MM.1S (cell line): Measurements from ENCODE around the gene ACAA1.

Source experiments
- CTCF ChIP-seq: fragments of 300-600 bp; sonication (generic); IDR thresholded peaks from 2 replicates; pipeline ENCODE4 v1.5.1; 2016; ENCODE audit warnings: antibody characterized with exemption, low read length, mixed read lengths
- EZH2 ChIP-seq: fragments of 300-600 bp; sonication (generic); optimal IDR thresholded peaks from 2 replicates; pipeline ENCODE3; 2017; ENCODE audit warnings: low read depth, mild to moderate bottlenecking, antibody characterized with exemption, low read length, mixed read lengths
- EZH2phosphoT487 ChIP-seq: fragments of 300-600 bp; sonication (generic); IDR thresholded peaks from 2 replicates; pipeline ENCODE4 v1.6.1; 2018; ENCODE audit warnings: antibody characterized with exemption, low read length

- TF ChIP-seq CTCF = no peak
- TF ChIP-seq EZH2phosphoT487 = no peak
- no peak for TF ChIP-seq EZH2
These were observed 12.4 kb downstream of the ACAA1 start for GRCh38 chr3:38124324-38125122.
